Fibroblast of peridontal ligament (primary cell): Measurements from ENCODE around the gene GNLY.

Source experiments
- DNase-seq: peaks from one replicate; pipeline ENCODE4 v3.0.0-alpha.2; 2010; ENCODE audit errors: extremely low read depth

GNLY gene

GRCh38 chr2:85744741-85745601 lies 50.8 kb downstream of the GNLY start:
- DNase-seq = peak; percentile 91

GRCh38 chr2:85745619-85746018 lies 51.5 kb downstream of the GNLY start:
- no peak for DNase-seq

- no peak for DNase-seq
Observed at GRCh38 chr2:85746321-85747004, 52.3 kb downstream of the GNLY start.

GRCh38 chr2:85747441-85747840 lies 53.3 kb downstream of the GNLY start:
- DNase-seq = peak; percentile 44

- no peak for DNase-seq
Observed at GRCh38 chr2:85748039-85748734, 54.0 kb downstream of the GNLY start.
